Gastrocnemius medialis (tissue), 4 donors: Measurements from ENCODE around the gene PELI3.

Source experiments
- CTCF ChIP-seq, 5 experiments: fragments of 450-650 bp in 3 of 5; fragments of 200-600 bp in 2 of 5; sonication (generic) in 2 of 5; IDR thresholded peaks in 4 of 5; conservative IDR thresholded peaks in 1 of 5; 1 replicate in 4 of 5; 2 replicates in 1 of 5; pipeline ENCODE4 v1.5.1; 2016 to 2019; ENCODE audit warnings: antibody characterized with exemption in 5 of 5, mild to moderate bottlenecking in 3 of 5, moderate library complexity in 3 of 5
- POLR2A ChIP-seq, 2 donors: fragments of 450-650 bp; IDR thresholded peaks; one replicate each; pipeline ENCODE4 v1.6.1; 2017; ENCODE audit warnings: antibody characterized with exemption in 2 of 2, mild to moderate bottlenecking in 2 of 2, moderate library complexity in 2 of 2

GRCh38 chr11:66479394-66480116 is 12.8 kb downstream of the PELI3 start:
- TF ChIP-seq CTCF (IDR thresholded peaks at IDR 0.05 in 4 of 5, conservative IDR thresholded peaks at IDR 0.05 in 1 of 5) (no peak), POLR2A (IDR thresholded peaks at IDR 0.05) (no peak)
